GM19023 (cell line): Measurements from ENCODE around the gene SH3PXD2B.
"Not testable (repeated sequence)": the region's sequence is repeated elsewhere in the genome, so short reads cannot be mapped to it uniquely, and the experiment has no call there.

Experiments
- ATAC-seq: cut with Tn5 transposase; IDR thresholded peaks from one replicate; pipeline ENCODE4 v1.9.1; 2021; ENCODE audit warnings: mild to moderate bottlenecking, moderate library complexity; ENCODE audit not compliant: unreplicated experiment

SH3PXD2B gene

GRCh38 chr5:172420235-172420939 is 33.9 kb downstream of the SH3PXD2B start:
- no peak for ATAC-seq

DNA sequence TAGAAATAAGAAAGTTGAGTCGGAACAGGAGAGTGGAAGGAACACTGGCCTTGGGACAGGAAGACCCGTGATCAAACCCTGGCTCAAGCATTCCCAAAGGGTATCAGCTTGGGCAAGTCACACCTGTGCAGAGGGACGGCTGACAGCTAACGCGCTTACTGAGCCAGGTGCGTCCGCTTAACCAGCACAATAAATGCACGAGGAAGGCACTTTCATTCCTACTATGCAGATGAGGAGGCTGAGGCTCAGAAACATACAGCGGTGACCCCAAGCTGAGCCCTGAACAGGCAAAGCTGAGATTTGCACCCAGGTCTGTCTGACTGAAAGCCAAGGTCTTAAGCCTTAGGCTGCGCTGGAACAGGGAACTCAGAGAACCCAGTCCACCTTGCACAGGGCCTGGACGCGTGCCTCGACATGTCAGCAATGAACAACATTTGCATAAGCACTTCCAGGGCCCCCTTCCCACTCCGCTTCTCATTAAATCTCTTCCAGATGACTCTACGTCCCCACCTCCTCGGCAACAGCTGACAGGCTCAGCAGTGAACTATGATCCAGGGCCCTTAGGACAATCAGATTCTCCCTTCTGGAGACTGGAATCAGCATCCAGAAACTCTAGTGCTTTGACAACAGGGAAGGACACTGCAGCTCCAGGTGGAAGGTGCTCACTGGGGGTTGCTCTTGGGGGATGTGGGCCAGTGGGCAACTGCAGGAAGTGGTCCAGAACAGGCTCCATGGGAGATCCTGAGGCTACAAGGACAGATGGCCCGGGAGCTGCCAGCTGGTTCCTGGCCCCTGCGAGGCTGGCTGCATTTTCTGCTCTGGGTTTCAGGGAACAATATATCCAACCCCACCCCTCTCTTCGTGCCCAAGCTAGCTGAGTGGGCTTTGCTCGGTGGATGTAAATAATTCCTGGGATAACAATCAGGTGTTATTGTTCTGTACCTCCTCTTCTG is 35.2 kb downstream of the SH3PXD2B start:
- no peak for ATAC-seq

- ATAC-seq: no peak
Measured at GRCh38 chr5:172417983-172418630, 36.2 kb downstream of the SH3PXD2B start.

DNA sequence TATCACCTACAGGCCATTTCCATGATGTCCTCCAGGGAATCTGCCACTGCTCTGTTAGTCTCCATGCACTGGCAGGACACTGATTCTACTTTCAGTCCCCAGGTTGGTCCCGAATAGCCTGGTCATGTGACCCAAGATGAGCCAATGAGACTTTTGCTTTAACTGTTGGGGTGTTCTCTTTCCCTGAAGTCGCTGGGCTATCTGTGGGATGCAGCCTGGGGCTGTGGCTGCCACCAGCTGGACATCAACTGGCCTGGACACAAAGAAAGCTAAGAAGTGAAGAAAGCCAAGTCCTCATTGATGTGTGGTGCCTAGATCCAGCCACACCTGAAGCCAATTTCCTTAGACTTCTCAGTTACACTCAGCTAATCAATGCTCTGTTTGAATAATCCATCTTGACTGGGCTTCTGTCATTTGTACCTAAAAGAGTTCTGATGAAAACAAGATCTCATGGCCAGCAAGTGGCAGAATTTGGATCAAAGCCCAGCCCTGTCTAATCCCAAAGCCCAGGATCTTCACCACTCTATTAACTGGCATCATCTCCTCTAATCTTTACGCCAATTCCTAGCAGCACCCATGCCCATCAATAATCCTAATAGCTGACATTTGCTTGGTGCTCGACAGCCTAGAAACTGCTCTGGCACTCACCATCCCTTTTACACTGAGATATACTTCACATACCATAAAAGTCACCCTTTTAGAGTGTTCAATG is 37.0 kb downstream of the SH3PXD2B start:
- no peak for ATAC-seq

DNA sequence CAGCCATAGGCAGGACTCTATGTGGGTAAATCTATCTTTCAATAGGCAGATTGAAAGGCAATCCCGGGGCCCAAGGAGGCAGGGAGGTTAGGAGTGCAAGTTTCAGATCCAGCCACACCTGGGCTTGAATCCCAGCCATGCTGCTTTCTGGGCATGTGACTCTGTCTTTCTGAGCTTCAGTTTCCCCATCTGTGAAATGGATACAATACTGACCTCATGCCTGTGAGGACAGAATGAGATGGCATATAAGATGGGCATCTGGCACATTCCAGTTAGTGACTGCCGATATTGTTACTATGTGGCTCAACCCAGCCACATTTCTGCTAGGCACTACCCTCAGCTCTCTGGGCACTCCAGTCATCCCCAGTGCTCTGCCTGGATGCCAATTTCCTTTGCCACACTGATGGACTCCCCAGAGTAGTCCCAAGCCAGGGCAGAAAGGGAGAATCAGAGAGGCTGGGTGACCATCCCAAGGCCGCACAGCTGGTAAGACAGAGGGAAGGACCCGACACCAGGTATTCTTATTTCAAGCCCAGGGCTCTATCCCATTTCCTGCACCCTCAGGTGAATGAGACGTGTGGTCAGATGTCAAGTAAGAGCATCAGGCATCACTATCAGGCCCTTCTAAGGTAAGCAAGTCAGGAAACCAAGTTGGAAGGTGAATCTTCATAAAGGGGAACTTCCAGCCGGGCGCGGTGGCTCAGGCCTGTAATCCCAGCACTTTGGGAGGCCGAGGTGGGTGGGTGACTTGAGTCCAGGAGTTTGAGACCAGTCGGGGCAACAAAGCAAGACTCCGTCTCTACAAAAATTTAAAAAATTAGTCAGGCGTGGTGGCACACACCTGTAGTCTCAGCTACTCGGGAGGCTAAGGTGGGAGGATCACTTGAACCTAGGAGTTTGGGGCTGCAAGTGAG is 38.7 kb downstream of the SH3PXD2B start:
- ATAC-seq: no peak

DNA sequence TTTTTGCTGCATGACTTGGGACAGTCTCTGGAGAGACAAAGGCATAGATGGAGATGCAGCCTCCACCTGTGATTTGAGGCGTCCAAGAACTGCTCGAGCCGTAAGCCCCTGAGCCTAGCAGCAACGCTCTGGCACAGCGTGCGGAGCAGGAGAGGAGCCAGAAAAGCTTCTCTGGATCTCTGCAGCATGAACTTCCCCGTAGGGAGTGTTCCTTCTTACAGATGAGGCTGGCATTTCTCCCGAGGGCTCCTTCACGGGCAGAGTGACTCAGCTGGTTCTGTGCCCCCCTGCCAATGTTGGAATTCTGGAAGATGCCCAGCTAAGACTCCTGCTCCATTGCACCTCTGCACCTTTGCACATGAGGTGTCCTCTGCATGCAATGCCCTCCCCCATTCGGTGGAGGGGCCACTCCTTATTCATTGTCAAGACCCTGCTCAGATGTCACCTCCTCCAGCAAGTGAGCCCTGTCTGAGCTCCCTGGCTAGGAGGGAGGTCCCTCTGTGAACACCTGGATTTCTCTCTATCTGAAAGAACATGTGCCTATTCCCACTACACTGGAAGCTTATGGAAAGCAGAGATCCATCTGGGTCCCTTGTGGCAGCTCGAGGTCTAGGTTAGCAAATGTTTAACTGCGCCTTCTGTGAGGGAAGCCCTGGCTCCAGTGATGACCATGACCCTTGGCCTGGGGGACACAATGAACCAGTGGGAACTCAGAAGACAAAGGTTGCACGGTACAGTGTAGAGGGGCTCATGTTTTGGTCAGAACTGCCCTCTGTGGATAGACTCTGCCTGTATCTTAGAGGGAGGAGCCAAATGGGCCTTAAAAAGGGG is 39.6 kb downstream of the SH3PXD2B start:
- no peak for ATAC-seq

DNA sequence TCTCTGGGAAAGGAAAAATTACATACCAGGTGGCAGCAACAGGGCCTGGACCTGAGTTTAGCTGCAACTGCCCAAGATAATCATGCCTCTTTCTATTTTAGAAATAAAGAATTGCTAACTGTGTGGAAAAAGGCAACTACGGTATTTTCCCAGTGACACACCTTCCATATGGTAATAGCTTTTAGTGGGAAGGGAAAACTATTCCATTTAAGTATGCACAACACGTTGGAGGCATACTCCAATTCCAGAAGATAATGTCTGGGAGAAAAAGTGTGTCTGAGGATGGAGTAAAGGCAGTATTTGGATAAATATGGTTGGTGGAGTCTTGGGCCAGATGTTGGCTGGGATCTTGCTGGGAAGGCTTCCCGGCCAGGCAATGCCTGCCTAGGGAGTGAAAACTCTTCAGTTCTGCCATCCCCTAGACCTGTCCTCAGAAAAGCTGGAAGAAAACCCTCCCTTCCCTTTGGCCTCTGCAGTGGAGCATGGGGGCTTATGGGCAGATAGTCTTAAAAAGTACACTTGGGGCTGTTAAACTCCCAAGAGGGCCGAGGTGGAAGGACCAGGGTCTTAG is 40.6 kb downstream of the SH3PXD2B start:
- no peak for ATAC-seq

- ATAC-seq: no peak
Measured at GRCh38 chr5:172412724-172413286, 41.5 kb downstream of the SH3PXD2B start.

GRCh38 chr5:172411484-172412072 is 42.7 kb downstream of the SH3PXD2B start:
- ATAC-seq: no peak

GRCh38 chr5:172410662-172411483 is 43.5 kb downstream of the SH3PXD2B start:
- no peak for ATAC-seq

DNA sequence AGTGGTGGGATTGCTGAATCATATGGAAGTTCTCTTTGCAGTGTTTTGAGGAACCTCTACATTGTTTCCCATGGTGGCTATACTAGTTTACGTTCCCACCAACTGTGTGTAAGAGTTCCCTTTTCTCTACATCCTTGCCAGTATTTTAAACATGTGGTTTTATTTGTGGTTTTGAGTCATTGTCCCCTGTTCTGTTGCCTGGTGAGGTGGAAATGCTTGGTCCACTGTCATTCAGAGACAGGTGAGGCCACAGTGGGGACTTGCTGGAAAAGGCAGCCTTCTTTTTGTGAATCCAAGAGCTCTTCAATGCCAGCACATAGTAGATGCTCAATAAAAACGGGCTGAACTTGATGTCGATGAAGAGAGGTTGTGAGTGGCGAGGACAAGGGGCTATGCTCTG is 44.2 kb downstream of the SH3PXD2B start:
- ATAC-seq: no peak

- ATAC-seq: not testable (repeated sequence)
Measured at GRCh38 chr5:172409477-172409876, 44.8 kb downstream of the SH3PXD2B start.

DNA sequence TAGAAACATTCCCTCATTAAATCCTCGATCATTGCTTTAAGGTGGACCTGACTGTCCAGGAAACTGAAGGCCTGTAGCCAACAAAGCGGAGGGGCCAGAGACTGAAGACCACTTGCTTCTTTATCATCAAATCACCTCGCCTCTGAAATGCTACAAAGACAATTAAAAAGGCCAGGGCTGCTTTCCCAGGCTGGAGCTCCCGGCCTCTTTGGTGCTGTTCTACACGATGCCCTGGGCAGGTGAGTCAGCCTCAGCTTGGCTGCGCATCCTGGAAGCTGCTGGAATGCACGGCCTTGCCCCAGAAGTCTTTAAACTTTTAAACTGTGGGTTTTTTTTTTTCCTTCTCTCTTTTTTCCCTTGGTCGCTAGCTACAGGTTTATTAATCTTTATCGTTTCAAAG is 46.5 kb downstream of the SH3PXD2B start:
- ATAC-seq: no peak

DNA sequence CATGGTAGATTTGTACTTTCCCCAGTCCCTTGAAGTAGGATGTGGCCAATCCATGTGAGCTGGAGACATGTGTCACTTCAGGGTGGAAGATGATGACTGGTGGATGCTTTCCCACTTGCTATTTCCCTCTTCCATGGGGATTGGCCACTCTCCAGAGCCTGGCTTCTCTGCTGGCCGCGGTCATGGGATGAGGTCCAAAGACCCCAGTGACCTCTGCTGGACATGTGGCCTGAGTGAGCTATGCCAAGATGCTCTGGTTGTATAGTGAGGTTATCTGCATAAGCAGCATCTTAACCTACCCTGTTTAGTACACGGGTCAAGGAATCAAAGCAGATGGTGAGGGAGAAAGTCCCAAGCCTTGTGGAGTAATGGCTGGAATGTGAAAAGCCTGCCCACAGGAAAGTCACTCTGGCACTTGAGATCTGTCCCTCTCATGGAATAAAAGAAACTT is 47.1 kb downstream of the SH3PXD2B start:
- no peak for ATAC-seq

GRCh38 chr5:172405226-172406107 is 48.9 kb downstream of the SH3PXD2B start:
- ATAC-seq: no peak

DNA sequence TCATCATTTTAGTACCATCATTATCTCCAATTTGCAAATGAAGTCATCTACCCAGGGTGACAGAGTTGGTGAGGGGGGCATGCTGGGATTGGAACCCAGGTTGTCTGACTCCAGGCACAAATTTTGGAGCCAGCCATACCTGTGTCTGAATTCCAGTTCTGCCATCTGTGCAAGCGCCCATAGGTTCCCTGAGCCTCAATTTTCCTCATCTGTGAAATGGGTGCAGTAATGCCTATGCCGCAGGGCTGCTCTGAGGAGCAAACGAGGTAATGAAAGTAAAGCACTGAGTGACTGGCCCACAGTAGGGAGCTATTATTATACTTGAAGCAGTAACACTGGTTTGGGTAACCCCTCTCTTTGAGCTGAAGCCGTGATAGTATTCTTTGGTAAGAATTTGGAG is 49.6 kb downstream of the SH3PXD2B start:
- ATAC-seq: no peak
